HG02588 (cell line): ENCODE results near the gene ZBED6.

ENCODE experiments used
- ATAC-seq: cut with Tn5 transposase; IDR thresholded peaks from one replicate; pipeline ENCODE4 v1.9.1; 2021; ENCODE audit warnings: mild to moderate bottlenecking, moderate library complexity; ENCODE audit not compliant: unreplicated experiment

Gene ZBED6

DNA sequence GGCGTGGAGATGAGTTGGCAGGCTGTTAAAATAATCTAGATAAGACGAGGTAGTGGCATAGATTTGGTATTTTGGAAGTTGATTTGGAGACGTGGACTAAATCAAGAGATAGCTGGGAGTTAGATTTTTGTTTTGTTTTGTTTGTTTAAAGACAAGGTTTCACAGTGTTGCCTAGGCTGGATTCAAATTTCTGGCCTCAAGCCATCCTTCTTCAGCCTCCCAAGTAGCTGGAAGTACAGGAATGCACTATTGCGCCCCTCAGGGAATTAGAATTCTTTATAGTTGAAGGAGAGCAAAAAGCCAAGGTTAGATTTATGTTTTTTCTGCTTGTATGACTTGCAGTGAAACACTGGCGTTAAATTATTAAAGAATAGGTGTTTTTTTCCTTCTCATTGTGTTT is 43.7 kb downstream of the ZBED6 start:
- ATAC-seq, result no peak

DNA sequence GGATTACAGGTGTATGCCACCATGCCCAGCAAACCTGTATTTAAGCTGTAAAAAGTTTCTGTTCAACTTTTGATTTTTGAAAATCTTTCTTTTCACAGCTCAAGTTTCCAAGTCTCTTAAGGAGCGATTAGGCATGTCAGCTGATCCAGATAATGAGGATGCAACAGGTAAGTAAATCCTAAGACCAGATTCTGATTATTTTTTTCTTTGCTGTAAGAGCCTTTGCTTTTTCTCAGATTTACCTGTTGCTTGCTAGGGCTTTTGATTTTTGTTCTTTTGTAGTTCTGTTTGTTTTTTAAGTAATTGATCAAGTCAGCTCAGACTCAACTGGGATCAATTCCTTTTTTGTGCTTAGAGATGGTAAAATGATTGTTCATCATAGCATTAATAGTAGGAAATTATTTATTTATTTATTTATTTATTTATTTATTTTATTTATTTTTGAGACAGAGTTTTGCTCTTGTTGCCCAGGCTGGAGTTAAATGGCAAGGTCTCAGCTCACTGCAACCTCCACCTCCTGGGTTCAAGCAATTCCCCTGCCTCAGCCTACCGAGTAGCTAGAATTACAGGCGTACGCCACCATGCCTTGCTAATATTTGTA is 44.9 kb downstream of the ZBED6 start:
- no peak for ATAC-seq

DNA sequence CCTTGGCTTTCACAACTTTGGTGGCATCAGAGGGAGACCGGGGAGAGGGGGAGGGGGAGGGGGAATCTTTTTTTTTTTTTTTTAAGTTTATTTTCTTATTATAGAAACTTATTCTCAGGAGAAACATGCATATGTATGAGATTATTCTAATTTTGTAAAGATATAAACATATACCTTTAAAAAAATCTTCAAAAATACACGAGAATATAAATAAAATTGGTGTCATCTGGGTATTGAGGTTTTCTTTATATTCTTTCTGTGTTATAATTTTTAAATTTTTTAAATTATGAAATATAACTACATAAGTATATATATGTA is 47.1 kb downstream of the ZBED6 start:
- no peak for ATAC-seq

DNA sequence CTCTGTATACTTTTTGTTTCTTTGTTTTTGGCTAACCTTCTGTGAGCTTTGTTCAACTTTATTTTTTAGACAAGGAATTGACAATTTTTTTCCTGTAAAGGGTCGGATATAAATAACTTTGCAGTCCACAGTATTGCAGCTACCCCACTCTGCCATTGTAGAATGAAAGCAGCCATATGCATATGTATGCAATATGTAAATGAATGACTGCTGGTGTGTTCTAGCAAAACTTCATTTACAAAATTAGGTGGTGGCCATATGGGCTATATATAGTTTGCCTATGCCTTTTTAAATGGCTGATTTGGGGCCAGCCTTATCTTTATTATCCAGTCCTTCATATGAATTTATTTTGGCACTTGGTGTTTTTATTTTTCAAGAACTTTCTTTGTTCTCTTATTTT is 48.0 kb downstream of the ZBED6 start:
- no peak for ATAC-seq
